ENCODE results near the gene SLC25A4.

The SLC25A4 gene

GRCh38 chr4:185144601-185145240 is 1.7 kb downstream of the SLC25A4 start:
- H3K4me3 ChIP-seq (ENCODE audit: low read depth, low read length) = no peak overlapping the region
- no peak for DNase-seq (ENCODE audit: low read depth)
- TF ChIP-seq, protein P1, sequence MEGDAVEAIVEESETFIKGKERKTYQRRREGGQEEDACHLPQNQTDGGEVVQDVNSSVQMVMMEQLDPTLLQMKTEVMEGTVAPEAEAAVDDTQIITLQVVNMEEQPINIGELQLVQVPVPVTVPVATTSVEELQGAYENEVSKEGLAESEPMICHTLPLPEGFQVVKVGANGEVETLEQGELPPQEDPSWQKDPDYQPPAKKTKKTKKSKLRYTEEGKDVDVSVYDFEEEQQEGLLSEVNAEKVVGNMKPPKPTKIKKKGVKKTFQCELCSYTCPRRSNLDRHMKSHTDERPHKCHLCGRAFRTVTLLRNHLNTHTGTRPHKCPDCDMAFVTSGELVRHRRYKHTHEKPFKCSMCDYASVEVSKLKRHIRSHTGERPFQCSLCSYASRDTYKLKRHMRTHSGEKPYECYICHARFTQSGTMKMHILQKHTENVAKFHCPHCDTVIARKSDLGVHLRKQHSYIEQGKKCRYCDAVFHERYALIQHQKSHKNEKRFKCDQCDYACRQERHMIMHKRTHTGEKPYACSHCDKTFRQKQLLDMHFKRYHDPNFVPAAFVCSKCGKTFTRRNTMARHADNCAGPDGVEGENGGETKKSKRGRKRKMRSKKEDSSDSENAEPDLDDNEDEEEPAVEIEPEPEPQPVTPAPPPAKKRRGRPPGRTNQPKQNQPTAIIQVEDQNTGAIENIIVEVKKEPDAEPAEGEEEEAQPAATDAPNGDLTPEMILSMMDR (conservative IDR thresholded peaks at IDR 0.05; ENCODE audit: low read depth, low read length) = no peak

GRCh38 chr4:185145572-185145971 is 2.5 kb downstream of the SLC25A4 start:
- DNase-seq (ENCODE audit: low read depth) = peak; percentile 11
- TF ChIP-seq, protein P1 (conservative IDR thresholded peaks at IDR 0.05; ENCODE audit: low read depth, low read length) = no peak
- H3K4me3 ChIP-seq (ENCODE audit: low read depth, low read length) = no peak overlapping the region

- TF ChIP-seq, protein P1 (conservative IDR thresholded peaks at IDR 0.05; ENCODE audit: low read depth, low read length) = no peak
- no peak overlapping the region for H3K4me3 ChIP-seq (ENCODE audit: low read depth, low read length)
- DNase-seq (ENCODE audit: low read depth) = no peak
Observed at GRCh38 chr4:185149392-185149791, 6.3 kb downstream of the SLC25A4 start.

- no peak overlapping the region for H3K4me3 ChIP-seq (ENCODE audit: low read depth, low read length)
- no peak for DNase-seq (ENCODE audit: low read depth)
- TF ChIP-seq, protein P1 (conservative IDR thresholded peaks at IDR 0.05; ENCODE audit: low read depth, low read length) = no peak
Observed at GRCh38 chr4:185151296-185151695, 8.2 kb downstream of the SLC25A4 start.

DNA sequence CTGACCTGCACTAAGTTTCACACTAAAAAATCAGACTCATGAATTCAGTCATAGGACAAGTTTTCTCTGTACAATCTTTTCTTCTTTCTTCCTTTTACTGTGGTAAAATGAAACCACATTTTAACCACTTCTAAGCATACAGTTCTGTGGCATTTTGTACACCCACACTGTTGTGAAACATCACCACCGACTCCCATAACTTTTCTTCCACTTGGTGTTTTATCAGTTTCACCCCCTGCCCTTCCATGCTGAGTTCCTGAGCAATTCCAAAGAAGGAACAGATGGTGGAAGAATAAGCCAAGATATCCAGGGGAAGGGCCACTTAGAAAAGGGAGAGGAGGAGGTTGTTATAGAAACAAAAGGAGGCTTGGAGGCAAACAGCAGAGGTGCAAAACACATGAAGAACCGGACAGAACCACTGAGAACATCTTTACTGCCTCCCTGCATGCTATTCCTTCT is 22.6 kb downstream of the SLC25A4 start:
- TF ChIP-seq, protein P1 (conservative IDR thresholded peaks at IDR 0.05; ENCODE audit: low read depth, low read length) = no peak
- no peak overlapping the region for H3K4me3 ChIP-seq (ENCODE audit: low read depth, low read length)
- peak; percentile 82 for DNase-seq (ENCODE audit: low read depth)

GRCh38 chr4:185167234-185167633 is 24.2 kb downstream of the SLC25A4 start:
- H3K4me3 ChIP-seq (ENCODE audit: low read depth, low read length) = no peak overlapping the region
- DNase-seq (ENCODE audit: low read depth) = peak; percentile 40
- TF ChIP-seq, protein P1 (conservative IDR thresholded peaks at IDR 0.05; ENCODE audit: low read depth, low read length) = no peak
